Astrocyte of the cerebellum (primary cell): ENCODE measurements around the gene TINAGL1.

Experiments used
- DNase-seq: peaks from one replicate; pipeline ENCODE4 v3.0.0-alpha.2; 2011; ENCODE audit warnings: low read depth
- H3K4me3 ChIP-seq: 2 replicates; pipeline ENCODE4 v1.5.1; 2011; ENCODE audit warnings: mild to moderate bottlenecking, low read depth, low read length, moderate library complexity
- in situ Hi-C: cut with HindIII; loops from 2 replicates; pipeline ENCODE4 v1.10.0; 2017; ENCODE audit warnings: low sequenced_read_pairs
- TF ChIP-seq, protein P1 (sequence below): IDR thresholded peaks from 2 replicates; pipeline ENCODE4 v1.5.1; 2012; ENCODE audit warnings: low read length, low read depth, moderate library complexity, mild to moderate bottlenecking; ENCODE audit errors: missing control alignments

Gene TINAGL1

GRCh38 chr1:31626223-31627207, 50.2 kb downstream of the TINAGL1 start:
- TF ChIP-seq, protein P1, sequence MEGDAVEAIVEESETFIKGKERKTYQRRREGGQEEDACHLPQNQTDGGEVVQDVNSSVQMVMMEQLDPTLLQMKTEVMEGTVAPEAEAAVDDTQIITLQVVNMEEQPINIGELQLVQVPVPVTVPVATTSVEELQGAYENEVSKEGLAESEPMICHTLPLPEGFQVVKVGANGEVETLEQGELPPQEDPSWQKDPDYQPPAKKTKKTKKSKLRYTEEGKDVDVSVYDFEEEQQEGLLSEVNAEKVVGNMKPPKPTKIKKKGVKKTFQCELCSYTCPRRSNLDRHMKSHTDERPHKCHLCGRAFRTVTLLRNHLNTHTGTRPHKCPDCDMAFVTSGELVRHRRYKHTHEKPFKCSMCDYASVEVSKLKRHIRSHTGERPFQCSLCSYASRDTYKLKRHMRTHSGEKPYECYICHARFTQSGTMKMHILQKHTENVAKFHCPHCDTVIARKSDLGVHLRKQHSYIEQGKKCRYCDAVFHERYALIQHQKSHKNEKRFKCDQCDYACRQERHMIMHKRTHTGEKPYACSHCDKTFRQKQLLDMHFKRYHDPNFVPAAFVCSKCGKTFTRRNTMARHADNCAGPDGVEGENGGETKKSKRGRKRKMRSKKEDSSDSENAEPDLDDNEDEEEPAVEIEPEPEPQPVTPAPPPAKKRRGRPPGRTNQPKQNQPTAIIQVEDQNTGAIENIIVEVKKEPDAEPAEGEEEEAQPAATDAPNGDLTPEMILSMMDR, result no peak
- no peak for DNase-seq
- no peak overlapping the region for H3K4me3 ChIP-seq
- in situ Hi-C loops, result no loop called here

DNA sequence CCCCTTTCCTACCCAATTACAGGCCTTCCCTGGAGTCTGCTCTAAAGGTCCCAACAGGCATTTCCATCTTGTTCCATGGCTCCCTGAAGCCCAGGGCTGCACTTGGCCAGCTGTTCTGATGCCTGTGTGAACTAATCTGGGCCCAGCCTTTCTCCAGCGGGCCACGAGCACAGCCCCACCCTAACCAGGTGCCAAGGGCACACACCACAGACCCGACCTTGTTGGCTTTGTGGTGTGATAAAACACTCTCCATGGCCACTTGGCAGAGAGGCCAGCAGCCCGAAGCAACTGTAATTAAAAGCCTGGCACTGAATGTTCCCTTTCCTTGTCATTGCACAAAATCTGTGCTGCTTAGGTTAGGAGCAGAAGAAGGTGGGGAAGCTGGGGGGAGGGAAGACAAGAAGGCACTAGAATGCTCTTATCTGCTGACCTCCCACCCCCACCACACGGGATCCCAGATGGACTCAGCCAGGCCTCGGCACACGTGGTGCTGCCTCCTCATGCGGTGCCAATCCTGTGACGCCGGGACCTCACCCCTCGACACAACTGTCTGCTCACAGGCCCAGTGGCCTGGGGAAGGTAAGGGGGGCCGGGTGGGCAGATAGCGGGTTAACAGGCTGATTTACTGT, 51.1 kb downstream of the TINAGL1 start:
- no peak for DNase-seq
- H3K4me3 ChIP-seq, result no peak overlapping the region
- in situ Hi-C loops, result no loop called here
- TF ChIP-seq, protein P1, result no peak

DNA sequence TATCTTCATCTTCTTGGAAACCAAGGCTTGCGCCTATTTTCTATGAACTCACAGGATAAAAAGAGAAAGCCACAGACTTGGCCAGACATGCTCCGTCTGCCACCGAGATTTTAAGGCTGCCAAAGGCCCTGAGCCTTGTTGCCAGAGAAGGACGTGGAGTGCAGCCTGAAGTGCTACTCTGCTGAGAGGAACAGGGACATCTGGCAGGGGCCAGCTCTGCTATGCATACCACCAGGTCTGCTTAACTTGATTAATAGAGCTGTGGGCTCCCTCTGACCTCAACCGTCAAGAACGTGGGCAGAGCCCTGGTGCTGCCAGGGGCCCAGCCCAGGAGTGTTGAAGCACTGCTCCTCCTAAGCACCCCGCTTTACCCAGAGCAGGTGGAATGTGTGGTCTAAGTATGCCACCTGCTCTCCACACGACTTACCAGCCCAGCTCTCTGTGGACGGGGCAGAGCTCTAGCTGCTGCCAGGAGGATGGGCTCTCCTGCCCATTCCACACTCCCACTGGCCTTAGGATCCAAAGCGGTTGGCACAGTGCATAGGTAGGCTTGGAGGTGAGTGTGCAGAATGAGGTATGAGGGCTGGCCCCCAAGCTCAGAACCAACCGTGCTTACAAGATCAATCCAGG, 51.7 kb downstream of the TINAGL1 start:
- in situ Hi-C loops, result no loop called here
- no peak overlapping the region for H3K4me3 ChIP-seq
- TF ChIP-seq, protein P1, result no peak
- DNase-seq, result peak; percentile 11

DNA sequence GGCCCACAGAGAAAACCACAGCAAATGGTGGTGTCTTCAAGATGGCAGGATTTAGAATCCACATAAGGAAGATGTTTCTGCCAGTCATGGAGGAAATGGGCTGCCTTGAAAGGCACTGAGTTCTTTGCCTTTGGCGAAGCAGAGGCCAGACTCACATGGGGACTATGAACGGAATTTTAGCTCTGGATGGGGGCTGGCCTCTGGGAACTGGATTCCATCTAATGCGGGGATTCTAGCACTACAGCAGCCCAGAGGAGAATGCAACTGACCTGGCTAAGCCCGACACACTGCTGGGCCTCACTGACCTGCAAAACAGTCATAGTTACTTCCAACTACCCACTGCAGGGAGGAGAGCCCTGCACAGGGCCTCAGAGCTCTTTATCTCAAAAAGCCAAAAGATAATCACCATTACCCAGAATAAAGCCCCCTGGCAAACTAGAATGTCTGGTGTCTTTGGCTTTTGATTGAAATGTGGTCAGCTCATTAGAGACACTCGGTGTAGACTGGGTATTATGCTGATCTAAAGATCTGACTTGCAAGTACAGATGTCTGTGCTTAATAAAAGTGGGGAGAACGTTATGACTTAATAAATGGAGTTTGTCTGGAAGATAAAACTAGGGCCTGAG, 52.7 kb downstream of the TINAGL1 start:
- DNase-seq, result no peak
- TF ChIP-seq, protein P1, result no peak
- in situ Hi-C loops, result no loop called here
- H3K4me3 ChIP-seq, result no peak overlapping the region

DNA sequence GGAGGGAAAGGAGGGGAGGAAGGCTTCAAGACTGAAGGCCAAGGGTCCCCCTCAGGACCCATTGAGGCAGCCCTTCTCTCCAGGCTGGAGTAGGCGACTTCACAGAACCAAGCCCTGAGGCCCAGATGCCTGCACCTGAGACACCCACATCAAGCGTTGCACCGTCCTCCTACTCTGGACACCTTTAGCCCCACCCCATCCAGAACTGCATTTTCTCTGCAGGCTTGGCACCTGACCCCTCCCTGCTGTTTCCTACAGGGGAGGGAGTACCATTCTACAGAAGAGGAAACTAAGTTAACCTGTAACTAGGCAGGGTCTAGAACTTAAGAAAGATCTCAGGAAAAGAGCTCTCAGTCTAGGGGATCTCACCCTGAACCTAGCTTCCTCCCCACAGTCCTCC, 56.3 kb downstream of the TINAGL1 start:
- in situ Hi-C loops, result loop anchor here (10.0 kb wide), 1 partner anchor 82 kb away; no protein-coding TSS in a partner anchor
- DNase-seq, result no peak
- no peak overlapping the region for H3K4me3 ChIP-seq
- TF ChIP-seq, protein P1, result no peak

- DNase-seq, result no peak
- in situ Hi-C loops, result loop anchor here (10.0 kb wide), 1 partner anchor 82 kb away; no protein-coding TSS in a partner anchor
- H3K4me3 ChIP-seq, result no peak overlapping the region
- TF ChIP-seq, protein P1, result peak; percentile 54
Observed at GRCh38 chr1:31633117-31633516, 56.8 kb downstream of the TINAGL1 start.
